Glomerular endothelial cell (primary cell): ENCODE results near the gene PI16. TPM values are rescaled to one million over a fixed set of nuclear protein-coding genes. Genes with fewer than 3 reads are reported as not detected.

ENCODE experiments used
- DNase-seq: peaks from one replicate; pipeline ENCODE4 v3.0.0-alpha.2; 2011; ENCODE audit warnings: low read depth, low spot score; ENCODE audit errors: extremely low read depth
- total RNA-seq: library from RNA; depleted of rRNA; stranded (reverse); fragments of >200 nt; gene quantifications from 2 replicates; pipeline ENCODE4 v1.2.3, GENCODE V29; 2015

The PI16 gene
- 0.23 TPM in 1 of 2 replicates, not detected in the other for total RNA-seq

- DNase-seq, result no peak
These were observed at the start of gene PI16 for GRCh38 chr6:36954262-36954931. Gene PI16, plus strand, starts transcription at chr6:36954738. Its CDS starts 23 bp downstream, at chr6:36954761.

GRCh38 chr6:36904851-36905393, 49.6 kb upstream of the PI16 start:
- DNase-seq, result no peak

- no peak for DNase-seq
These were observed 47.8 kb upstream of the PI16 start for GRCh38 chr6:36906539-36907325.

- no peak for DNase-seq
These were observed 46.8 kb upstream of the PI16 start for GRCh38 chr6:36907781-36908180.

GRCh38 chr6:36908747-36909146, 45.8 kb upstream of the PI16 start:
- DNase-seq, result no peak

- no peak for DNase-seq
These were observed 42.5 kb upstream of the PI16 start for GRCh38 chr6:36912030-36912454.

GRCh38 chr6:36912586-36912985, 42.0 kb upstream of the PI16 start:
- no peak for DNase-seq

GRCh38 chr6:36913082-36913481, 41.5 kb upstream of the PI16 start:
- DNase-seq, result no peak

- DNase-seq, result no peak
These were observed 40.2 kb upstream of the PI16 start for GRCh38 chr6:36914227-36914794.

- DNase-seq, result no peak
These were observed 38.9 kb upstream of the PI16 start for GRCh38 chr6:36915599-36915998.

GRCh38 chr6:36916126-36916525, 38.4 kb upstream of the PI16 start:
- no peak for DNase-seq

- no peak for DNase-seq
These were observed 36.9 kb upstream of the PI16 start for GRCh38 chr6:36917541-36918193.

GRCh38 chr6:36920049-36920448, 34.5 kb upstream of the PI16 start:
- DNase-seq, result no peak

GRCh38 chr6:36920546-36920945, 34.0 kb upstream of the PI16 start:
- no peak for DNase-seq

GRCh38 chr6:36924131-36924530, 30.4 kb upstream of the PI16 start:
- no peak for DNase-seq

GRCh38 chr6:36924778-36925374, 29.7 kb upstream of the PI16 start:
- no peak for DNase-seq

- no peak for DNase-seq
These were observed 28.7 kb upstream of the PI16 start for GRCh38 chr6:36925809-36926208.

GRCh38 chr6:36926708-36927513, 27.6 kb upstream of the PI16 start:
- no peak for DNase-seq

GRCh38 chr6:36927691-36928546, 26.6 kb upstream of the PI16 start:
- no peak for DNase-seq
